GM21381 (cell line): ENCODE results near the gene NDUFA8.
"Not testable (repeated sequence)": the region's sequence is repeated elsewhere in the genome, so short reads cannot be mapped to it uniquely, and the experiment has no call there.

Source experiments
- ATAC-seq: cut with Tn5 transposase; IDR thresholded peaks from one replicate; pipeline ENCODE4 v1.9.1; 2021; ENCODE audit warnings: mild to moderate bottlenecking, moderate library complexity; ENCODE audit not compliant: unreplicated experiment

NDUFA8 gene

GRCh38 chr9:122122468-122122867 lies 37.1 kb downstream of the NDUFA8 start:
- ATAC-seq, result no peak

GRCh38 chr9:122121931-122122330 lies 37.6 kb downstream of the NDUFA8 start:
- no peak for ATAC-seq

- no peak for ATAC-seq
Measured at GRCh38 chr9:122121391-122121790, 38.2 kb downstream of the NDUFA8 start.

GRCh38 chr9:122120316-122121071 lies 39.1 kb downstream of the NDUFA8 start:
- ATAC-seq, result no peak

- no peak for ATAC-seq
Measured at GRCh38 chr9:122119721-122120120, 39.9 kb downstream of the NDUFA8 start.

- no peak for ATAC-seq
Measured at GRCh38 chr9:122119166-122119521, 40.4 kb downstream of the NDUFA8 start.

GRCh38 chr9:122118343-122119165 lies 41.0 kb downstream of the NDUFA8 start:
- ATAC-seq, result no peak

GRCh38 chr9:122117241-122117640 lies 42.3 kb downstream of the NDUFA8 start:
- ATAC-seq, result not testable (repeated sequence)

- no peak for ATAC-seq
Measured at GRCh38 chr9:122116448-122117173, 43.0 kb downstream of the NDUFA8 start.

- no peak for ATAC-seq
Measured at GRCh38 chr9:122116040-122116439, 43.5 kb downstream of the NDUFA8 start.

- ATAC-seq, result no peak
Measured at GRCh38 chr9:122115176-122116035, 44.2 kb downstream of the NDUFA8 start.

- ATAC-seq, result no peak
Measured at GRCh38 chr9:122113574-122113973, 46.0 kb downstream of the NDUFA8 start.

GRCh38 chr9:122112238-122112637 lies 47.3 kb downstream of the NDUFA8 start:
- no peak for ATAC-seq

GRCh38 chr9:122111413-122112085 lies 48.0 kb downstream of the NDUFA8 start:
- no peak for ATAC-seq

- no peak for ATAC-seq
Measured at GRCh38 chr9:122110100-122110833, 49.3 kb downstream of the NDUFA8 start.

GRCh38 chr9:122109035-122109813 lies 50.4 kb downstream of the NDUFA8 start:
- no peak for ATAC-seq

GRCh38 chr9:122107291-122107805 lies 52.2 kb downstream of the NDUFA8 start:
- ATAC-seq, result no peak

GRCh38 chr9:122106576-122106975 lies 53.0 kb downstream of the NDUFA8 start:
- no peak for ATAC-seq
